Fibroblast of villous mesenchyme (primary cell): ENCODE results near the gene STAB1. TPM values are rescaled to one million over a fixed set of nuclear protein-coding genes. Genes with fewer than 3 reads are reported as not detected.

Experiments
- DNase-seq: peaks from one replicate; pipeline ENCODE4 v3.0.0-alpha.2; 2010; ENCODE audit warnings: low read depth
- H3K4me3 ChIP-seq: 2 replicates; pipeline ENCODE4 v1.5.1; 2011; ENCODE audit warnings: low read depth, mild to moderate bottlenecking, low read length
- CTCF ChIP-seq: IDR thresholded peaks from 2 replicates; pipeline ENCODE4 v1.5.1; 2012; ENCODE audit warnings: low read depth, mild to moderate bottlenecking, low read length; ENCODE audit not compliant: insufficient read depth
- total RNA-seq: library from RNA; depleted of rRNA; stranded (reverse); fragments of >200 nt; gene quantifications from 2 replicates; pipeline ENCODE4 v1.2.3, GENCODE V29; 2012

Gene STAB1
- total RNA-seq, 1 donor = 0.43 TPM

GRCh38 chr3:52537726-52538421 is 42.7 kb downstream of the STAB1 start:
- TF ChIP-seq CTCF = no peak

GRCh38 chr3:52539010-52539653 is 44.0 kb downstream of the STAB1 start:
- no peak overlapping the region for H3K4me3 ChIP-seq
- no peak for DNase-seq
- no peak for TF ChIP-seq CTCF

More at GRCh38 chr3:52537726-52538421, 42.7 kb downstream of the STAB1 start:
- H3K4me3 ChIP-seq = peak overlapping the region; percentile 83
- DNase-seq = no peak

- no peak for DNase-seq
- TF ChIP-seq CTCF = no peak
- H3K4me3 ChIP-seq = no peak overlapping the region
Observed at GRCh38 chr3:52541050-52541449, 45.9 kb downstream of the STAB1 start.

DNA sequence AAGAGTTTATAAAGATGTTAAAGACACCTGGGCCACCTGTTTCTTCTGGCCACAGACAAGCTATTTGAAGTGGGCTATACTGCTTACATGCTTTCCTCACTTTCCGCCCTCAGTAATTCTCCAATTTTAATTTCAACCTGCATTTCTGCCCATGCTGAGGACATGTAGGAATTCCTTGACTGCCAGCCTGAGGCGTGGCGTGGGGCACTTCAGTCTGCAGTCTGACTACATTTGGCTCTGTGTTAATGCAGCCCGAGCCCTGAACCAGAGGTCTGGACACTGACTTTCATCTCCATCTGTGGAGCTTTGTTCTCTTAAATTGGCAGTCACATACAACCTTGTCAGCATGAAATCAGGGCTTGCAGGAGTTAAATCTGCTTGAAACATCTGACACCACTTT is 49.8 kb downstream of the STAB1 start:
- TF ChIP-seq CTCF = no peak
- DNase-seq = no peak
- H3K4me3 ChIP-seq = no peak overlapping the region

GRCh38 chr3:52546111-52546901 is 51.2 kb downstream of the STAB1 start:
- TF ChIP-seq CTCF = no peak
- H3K4me3 ChIP-seq = no peak overlapping the region
- DNase-seq = no peak

DNA sequence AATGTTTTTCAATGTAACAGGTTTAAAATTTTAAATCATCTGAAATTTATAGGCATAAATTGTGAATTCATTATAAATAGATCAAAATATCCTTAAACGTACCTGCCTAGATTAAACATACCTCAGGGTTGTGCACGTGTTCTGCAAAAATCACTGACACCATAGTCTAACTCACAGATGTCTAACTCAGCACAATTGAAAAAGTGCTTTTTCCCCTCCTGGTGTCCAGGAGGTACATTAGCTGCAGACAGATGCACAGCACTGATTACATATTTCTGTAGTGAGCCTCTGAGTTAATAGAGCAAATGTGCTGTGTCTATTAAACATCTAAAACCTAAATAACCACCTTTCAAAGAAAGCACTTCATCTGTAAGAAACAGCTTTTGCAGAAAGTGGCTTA is 52.0 kb downstream of the STAB1 start:
- no peak for DNase-seq
- TF ChIP-seq CTCF = no peak
- H3K4me3 ChIP-seq = no peak overlapping the region
